Measurements from ENCODE around the gene PKDREJ. TPM values are rescaled to one million over a fixed set of nuclear protein-coding genes. Genes with fewer than 3 reads are reported as not detected.

The PKDREJ gene
- total and polyA plus RNA-seq, 2 experiments from 2014 or later: 0.04 TPM; not detected in 1

- Histone ChIP-seq H3K36me3 (ENCODE audit: low read depth) (peaks cover 5% of the 10 kb centered on the region; the same call in 1 of the 2 replicates), H3K9me3 (ENCODE audit: low read depth) (no peaks in the 10 kb centered on the region), H4K20me1 (ENCODE audit: insufficient read depth) (no peaks in the 10 kb centered on the region), H3K4me2 (ENCODE audit: unreplicated experiment) (no peak overlapping the region), H3F3A (ENCODE audit: insufficient read depth) (peaks cover 16% of the 10 kb centered on the region), H3K79me2 (ENCODE audit: insufficient read depth) (no peaks in the 10 kb centered on the region), H3K4me3 (no peak overlapping the region), H3K27me3 (replicated peaks; ENCODE audit: insufficient read depth) (no peaks in the 10 kb centered on the region), H3K9me2 (ENCODE audit: insufficient read depth) (no peaks in the 10 kb centered on the region), H3K9ac (no peak overlapping the region), H2AFZ (no peak overlapping the region), H3K4me1 (ENCODE audit: insufficient read depth) (peaks cover 10% of the 10 kb centered on the region), H3K27ac (no peak overlapping the region)
- TF ChIP-seq EZH2phosphoT487 (IDR thresholded peaks at IDR 0.05; ENCODE audit: insufficient read depth, low read depth) (no peak), EZH2 (IDR thresholded peaks at IDR 0.05; ENCODE audit: insufficient read depth, poor library complexity, severe bottlenecking) (no peak)
- peak; percentile 16 for DNase-seq
- WGBS, 2 experiments (ENCODE audit: low coverage in 1 of 2, low lambda C conversion rate in 2 of 2, missing lambda C conversion rate in 2 of 2): 77 to 80% methylated on average over 9 of the region's 9 CpGs
- in situ Hi-C loops (cut with MboI): no loop called here
These were observed 29.9 kb downstream of the PKDREJ start for GRCh38 chr22:46233231-46233630.

GRCh38 chr22:46230262-46230901, 32.8 kb downstream of the PKDREJ start:
- H3K4me2 ChIP-seq (ENCODE audit: unreplicated experiment): no peak overlapping the region
- H3K36me3 ChIP-seq (ENCODE audit: low read depth): no peaks in the 10 kb centered on the region
- no peak overlapping the region for H2AFZ ChIP-seq
- H4K20me1 ChIP-seq (ENCODE audit: insufficient read depth): no peaks in the 10 kb centered on the region
- H3K9me3 ChIP-seq (ENCODE audit: low read depth): no peaks in the 10 kb centered on the region
- H3K27me3 ChIP-seq (replicated peaks; ENCODE audit: insufficient read depth): no peaks in the 10 kb centered on the region
- 96 to 97% methylated on average over 13 of the region's 13 CpGs for WGBS, 2 experiments (ENCODE audit: low coverage in 1 of 2, low lambda C conversion rate in 2 of 2, missing lambda C conversion rate in 2 of 2)
- H3F3A ChIP-seq (ENCODE audit: insufficient read depth): peaks cover 19% of the 10 kb centered on the region
- in situ Hi-C loops (cut with MboI): no loop called here
- no peak overlapping the region for H3K9ac ChIP-seq
- H3K27ac ChIP-seq: peak overlapping the region; percentile 34; the same call in 1 of the 2 replicates
- H3K9me2 ChIP-seq (ENCODE audit: insufficient read depth): no peaks in the 10 kb centered on the region
- H3K4me1 ChIP-seq (ENCODE audit: insufficient read depth): peaks cover 10% of the 10 kb centered on the region
- TF ChIP-seq EZH2phosphoT487 (IDR thresholded peaks at IDR 0.05; ENCODE audit: insufficient read depth, low read depth) (no peak), EZH2 (IDR thresholded peaks at IDR 0.05; ENCODE audit: insufficient read depth, poor library complexity, severe bottlenecking) (no peak)
- no peak overlapping the region for H3K4me3 ChIP-seq
- no peaks in the 10 kb centered on the region for H3K79me2 ChIP-seq (ENCODE audit: insufficient read depth)
- no peak for DNase-seq

DNA sequence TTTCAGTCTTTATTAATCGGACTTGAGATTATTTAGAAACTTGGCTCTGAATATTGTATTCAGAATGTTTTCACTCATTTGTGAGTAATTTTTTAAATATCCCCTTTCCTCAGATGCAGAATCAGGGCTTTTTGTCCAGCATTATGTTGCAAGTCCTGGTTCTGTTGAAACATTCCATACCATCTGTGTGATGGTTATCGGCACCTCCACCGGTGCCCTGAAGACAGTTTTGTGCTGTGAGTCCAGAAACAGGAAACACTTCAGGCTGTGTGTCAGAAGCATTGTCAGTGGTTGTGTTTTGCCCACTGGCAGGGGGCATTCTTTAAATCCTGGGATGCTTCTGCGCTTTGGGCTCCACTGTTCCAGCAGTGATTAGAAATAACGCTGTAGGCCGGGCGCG, 33.4 kb downstream of the PKDREJ start:
- WGBS, 2 experiments (ENCODE audit: low coverage in 1 of 2, low lambda C conversion rate in 2 of 2, missing lambda C conversion rate in 2 of 2): 69 to 74% methylated on average over 8 of the region's 8 CpGs
- TF ChIP-seq EZH2phosphoT487 (IDR thresholded peaks at IDR 0.05; ENCODE audit: insufficient read depth, low read depth) (no peak), EZH2 (IDR thresholded peaks at IDR 0.05; ENCODE audit: insufficient read depth, poor library complexity, severe bottlenecking) (no peak)
- in situ Hi-C loops (cut with MboI): no loop called here

DNA sequence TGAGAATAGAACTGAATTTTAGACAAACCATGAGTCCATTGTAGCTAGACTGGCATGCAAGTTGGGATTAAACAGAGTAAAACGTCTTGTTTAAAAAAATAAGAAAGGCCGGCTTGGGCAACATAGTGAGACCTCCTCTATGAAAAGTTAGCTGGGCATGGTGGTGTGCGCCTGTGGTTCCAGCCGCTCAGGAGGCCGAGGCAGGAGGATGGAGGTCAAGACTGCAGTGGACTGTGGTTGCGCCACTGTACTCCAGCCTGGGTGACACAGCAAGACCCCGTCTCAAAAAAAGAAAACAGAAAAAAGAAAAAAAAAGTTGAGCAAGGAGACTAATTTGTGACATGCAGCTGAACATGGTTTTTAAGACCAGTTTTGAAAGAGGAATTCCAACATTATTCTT, 36.6 kb downstream of the PKDREJ start:
- Histone ChIP-seq H3K9me3 (ENCODE audit: low read depth) (no peaks in the 10 kb centered on the region), H3K9ac (no peak overlapping the region), H3K4me2 (ENCODE audit: unreplicated experiment) (no peak overlapping the region), H3K79me2 (ENCODE audit: insufficient read depth) (no peaks in the 10 kb centered on the region), H4K20me1 (ENCODE audit: insufficient read depth) (no peaks in the 10 kb centered on the region), H3F3A (ENCODE audit: insufficient read depth) (peaks cover 19% of the 10 kb centered on the region), H3K27ac (no peak overlapping the region), H3K4me1 (ENCODE audit: insufficient read depth) (peaks cover 10% of the 10 kb centered on the region), H2AFZ (no peak overlapping the region), H3K27me3 (replicated peaks; ENCODE audit: insufficient read depth) (no peaks in the 10 kb centered on the region), H3K9me2 (ENCODE audit: insufficient read depth) (no peaks in the 10 kb centered on the region), H3K36me3 (ENCODE audit: low read depth) (no peaks in the 10 kb centered on the region), H3K4me3 (no peak overlapping the region)
- no peak for DNase-seq
- in situ Hi-C loops (cut with MboI): no loop called here
- TF ChIP-seq EZH2 (IDR thresholded peaks at IDR 0.05; ENCODE audit: insufficient read depth, poor library complexity, severe bottlenecking): no peak
- TF ChIP-seq EZH2phosphoT487 (IDR thresholded peaks at IDR 0.05; ENCODE audit: insufficient read depth, low read depth): no peak
- 96 to 97% methylated on average over 6 to 7 of the region's 7 CpGs for WGBS, 2 experiments (ENCODE audit: low coverage in 1 of 2, low lambda C conversion rate in 2 of 2, missing lambda C conversion rate in 2 of 2)

More for the DNA sequence above, 33.4 kb downstream of the PKDREJ start:
- H3K4me2 ChIP-seq (ENCODE audit: unreplicated experiment): peak overlapping the region; percentile 6
- H3K9me3 ChIP-seq (ENCODE audit: low read depth): no peaks in the 10 kb centered on the region
- peak; percentile 79 for DNase-seq
- no peak overlapping the region for H2AFZ ChIP-seq
- no peaks in the 10 kb centered on the region for H3K79me2 ChIP-seq (ENCODE audit: insufficient read depth)
- peak overlapping the region; percentile 34 for H3K27ac ChIP-seq
- H3K9me2 ChIP-seq (ENCODE audit: insufficient read depth): no peaks in the 10 kb centered on the region
- no peak overlapping the region for H3K4me3 ChIP-seq
- H3K9ac ChIP-seq: no peak overlapping the region
- no peaks in the 10 kb centered on the region for H3K36me3 ChIP-seq (ENCODE audit: low read depth)
- no peaks in the 10 kb centered on the region for H3K27me3 ChIP-seq (replicated peaks; ENCODE audit: insufficient read depth)
- peaks cover 10% of the 10 kb centered on the region for H3K4me1 ChIP-seq (ENCODE audit: insufficient read depth)
- H4K20me1 ChIP-seq (ENCODE audit: insufficient read depth): no peaks in the 10 kb centered on the region
- H3F3A ChIP-seq (ENCODE audit: insufficient read depth): peaks cover 19% of the 10 kb centered on the region
